ENCODE measurements around the gene IPO8. TPM values are rescaled to one million over a fixed set of nuclear protein-coding genes. Genes with fewer than 3 reads are reported as not detected.

The IPO8 gene
- total RNA-seq, 1 experiment from 2014 or later: 33.6 TPM

GRCh38 chr12:30696486-30696885 is 817 bp upstream of the IPO8 start:
- Histone ChIP-seq H3K9me2 (replicated peaks; ENCODE audit: insufficient read depth, low read length) (no peaks in the 10 kb centered on the region), H3K27ac (ENCODE audit: low read length) (no peak overlapping the region), H4K20me1 (ENCODE audit: insufficient read depth, low read depth, low read length) (no peaks in the 10 kb centered on the region), H3K4me3 (ENCODE audit: low read length) (peak overlapping the region; percentile 91), H3K9me3 (ENCODE audit: low read length) (no peaks in the 10 kb centered on the region), H3K4me1 (ENCODE audit: low read length) (peaks cover 35% of the 10 kb centered on the region), H3K27me3 (ENCODE audit: low read length) (no peaks in the 10 kb centered on the region), H3K9ac (ENCODE audit: low read length) (peak overlapping the region; percentile 90), H3K4me2 (ENCODE audit: low read depth, low read length, poor library complexity, severe bottlenecking) (peak overlapping the region; percentile 93), H2AFZ (ENCODE audit: low read length) (no peak overlapping the region), H3K36me3 (ENCODE audit: insufficient read depth, low read length) (no peaks in the 10 kb centered on the region), H3K79me2 (ENCODE audit: low read length) (peaks cover 41% of the 10 kb centered on the region)
- no peak for DNase-seq

- no peak overlapping the region for H3K27ac ChIP-seq (ENCODE audit: low read length)
Measured at GRCh38 chr12:30696103-30696408, 387 bp upstream of the IPO8 start.

GRCh38 chr12:30694412-30695198 is 1.1 kb downstream of the IPO8 start:
- Histone ChIP-seq H3K27me3 (ENCODE audit: low read length) (no peaks in the 10 kb centered on the region), H3K4me1 (ENCODE audit: low read length) (peaks cover 31% of the 10 kb centered on the region), H3K27ac (ENCODE audit: low read length) (peak overlapping the region; percentile 43), H3K36me3 (ENCODE audit: insufficient read depth, low read length) (peaks cover 6% of the 10 kb centered on the region; the same call in 1 of the 2 replicates), H3K9me2 (replicated peaks; ENCODE audit: insufficient read depth, low read length) (no peaks in the 10 kb centered on the region), H3K4me2 (ENCODE audit: low read depth, low read length, poor library complexity, severe bottlenecking) (peak overlapping the region; percentile 93), H3K9ac (ENCODE audit: low read length) (peak overlapping the region; percentile 90), H2AFZ (ENCODE audit: low read length) (peak overlapping the region; percentile 88; the same call in 1 of the 2 replicates), H4K20me1 (ENCODE audit: insufficient read depth, low read depth, low read length) (no peaks in the 10 kb centered on the region), H3K9me3 (ENCODE audit: low read length) (no peaks in the 10 kb centered on the region), H3K79me2 (ENCODE audit: low read length) (peaks cover 60% of the 10 kb centered on the region), H3K4me3 (ENCODE audit: low read length) (peak overlapping the region; percentile 91)
- DNase-seq: peak; percentile 66

More at GRCh38 chr12:30696103-30696408, 387 bp upstream of the IPO8 start:
- H3K4me1 ChIP-seq (ENCODE audit: low read length): peaks cover 35% of the 10 kb centered on the region
- no peaks in the 10 kb centered on the region for H3K9me2 ChIP-seq (replicated peaks; ENCODE audit: insufficient read depth, low read length)
- H3K9me3 ChIP-seq (ENCODE audit: low read length): no peaks in the 10 kb centered on the region
- no peaks in the 10 kb centered on the region for H3K27me3 ChIP-seq (ENCODE audit: low read length)
- peak overlapping the region; percentile 75 for H2AFZ ChIP-seq (ENCODE audit: low read length)
- H3K4me3 ChIP-seq (ENCODE audit: low read length): peak overlapping the region; percentile 91
- H3K9ac ChIP-seq (ENCODE audit: low read length): peak overlapping the region; percentile 90
- H4K20me1 ChIP-seq (ENCODE audit: insufficient read depth, low read depth, low read length): no peaks in the 10 kb centered on the region
- no peaks in the 10 kb centered on the region for H3K36me3 ChIP-seq (ENCODE audit: insufficient read depth, low read length)
- H3K4me2 ChIP-seq (ENCODE audit: low read depth, low read length, poor library complexity, severe bottlenecking): peak overlapping the region; percentile 93
- H3K79me2 ChIP-seq (ENCODE audit: low read length): peaks cover 45% of the 10 kb centered on the region
- no peak for DNase-seq

- Histone ChIP-seq H3K27me3 (ENCODE audit: low read length) (no peaks in the 10 kb centered on the region), H3K27ac (ENCODE audit: low read length) (no peak overlapping the region), H3K9me3 (ENCODE audit: low read length) (no peaks in the 10 kb centered on the region), H3K79me2 (ENCODE audit: low read length) (peaks cover 81% of the 10 kb centered on the region), H4K20me1 (ENCODE audit: insufficient read depth, low read depth, low read length) (no peaks in the 10 kb centered on the region), H3K9ac (ENCODE audit: low read length) (no peak overlapping the region), H3K4me1 (ENCODE audit: low read length) (peaks cover 36% of the 10 kb centered on the region), H2AFZ (ENCODE audit: low read length) (no peak overlapping the region), H3K4me3 (ENCODE audit: low read length) (no peak overlapping the region), H3K9me2 (replicated peaks; ENCODE audit: insufficient read depth, low read length) (no peaks in the 10 kb centered on the region), H3K36me3 (ENCODE audit: insufficient read depth, low read length) (peaks cover 13% of the 10 kb centered on the region; the same call in 1 of the 2 replicates), H3K4me2 (ENCODE audit: low read depth, low read length, poor library complexity, severe bottlenecking) (no peak overlapping the region)
- no peak for DNase-seq
Measured at GRCh38 chr12:30692470-30692869, 3.2 kb downstream of the IPO8 start.

GRCh38 chr12:30691122-30691879 is 4.4 kb downstream of the IPO8 start:
- Histone ChIP-seq H2AFZ (ENCODE audit: low read length) (no peak overlapping the region), H3K4me1 (ENCODE audit: low read length) (peaks cover 32% of the 10 kb centered on the region), H3K27me3 (ENCODE audit: low read length) (no peaks in the 10 kb centered on the region), H3K4me3 (ENCODE audit: low read length) (no peak overlapping the region), H3K9me2 (replicated peaks; ENCODE audit: insufficient read depth, low read length) (no peaks in the 10 kb centered on the region), H3K27ac (ENCODE audit: low read length) (no peak overlapping the region), H3K9ac (ENCODE audit: low read length) (no peak overlapping the region), H3K36me3 (ENCODE audit: insufficient read depth, low read length) (peaks cover 13% of the 10 kb centered on the region; the same call in 1 of the 2 replicates), H4K20me1 (ENCODE audit: insufficient read depth, low read depth, low read length) (no peaks in the 10 kb centered on the region), H3K9me3 (ENCODE audit: low read length) (no peaks in the 10 kb centered on the region), H3K79me2 (ENCODE audit: low read length) (peaks cover 90% of the 10 kb centered on the region), H3K4me2 (ENCODE audit: low read depth, low read length, poor library complexity, severe bottlenecking) (no peak overlapping the region)
- DNase-seq: no peak

- Histone ChIP-seq H3K27me3 (ENCODE audit: low read length) (no peaks in the 10 kb centered on the region), H3K9ac (ENCODE audit: low read length) (no peak overlapping the region), H2AFZ (ENCODE audit: low read length) (no peak overlapping the region), H3K4me3 (ENCODE audit: low read length) (no peak overlapping the region), H3K4me2 (ENCODE audit: low read depth, low read length, poor library complexity, severe bottlenecking) (no peak overlapping the region), H4K20me1 (ENCODE audit: insufficient read depth, low read depth, low read length) (no peaks in the 10 kb centered on the region), H3K36me3 (ENCODE audit: insufficient read depth, low read length) (peaks cover 37% of the 10 kb centered on the region), H3K9me2 (replicated peaks; ENCODE audit: insufficient read depth, low read length) (no peaks in the 10 kb centered on the region), H3K4me1 (ENCODE audit: low read length) (peaks cover 9% of the 10 kb centered on the region), H3K27ac (ENCODE audit: low read length) (no peak overlapping the region), H3K79me2 (ENCODE audit: low read length) (peaks cover 80% of the 10 kb centered on the region), H3K9me3 (ENCODE audit: low read length) (no peaks in the 10 kb centered on the region)
- no peak for DNase-seq
Measured at GRCh38 chr12:30687265-30687986, 8.2 kb downstream of the IPO8 start.

GRCh38 chr12:30679241-30679640 is 16.4 kb downstream of the IPO8 start:
- peaks cover 9% of the 10 kb centered on the region for H3K79me2 ChIP-seq (ENCODE audit: low read length)

GRCh38 chr12:30678221-30678620 is 17.4 kb downstream of the IPO8 start:
- peaks cover 57% of the 10 kb centered on the region for H3K36me3 ChIP-seq (ENCODE audit: insufficient read depth, low read length)
- H3K27me3 ChIP-seq (ENCODE audit: low read length): no peaks in the 10 kb centered on the region
- H3K4me2 ChIP-seq (ENCODE audit: low read depth, low read length, poor library complexity, severe bottlenecking): no peak overlapping the region
- H3K4me3 ChIP-seq (ENCODE audit: low read length): no peak overlapping the region
- no peaks in the 10 kb centered on the region for H3K9me2 ChIP-seq (replicated peaks; ENCODE audit: insufficient read depth, low read length)
- no peaks in the 10 kb centered on the region for H3K9me3 ChIP-seq (ENCODE audit: low read length)
- no peaks in the 10 kb centered on the region for H4K20me1 ChIP-seq (ENCODE audit: insufficient read depth, low read depth, low read length)
- H3K79me2 ChIP-seq (ENCODE audit: low read length): peaks cover 5% of the 10 kb centered on the region
- no peak overlapping the region for H2AFZ ChIP-seq (ENCODE audit: low read length)
- no peak overlapping the region for H3K27ac ChIP-seq (ENCODE audit: low read length)
- no peaks in the 10 kb centered on the region for H3K4me1 ChIP-seq (ENCODE audit: low read length)
- H3K9ac ChIP-seq (ENCODE audit: low read length): no peak overlapping the region
- no peak for DNase-seq

More at GRCh38 chr12:30679241-30679640, 16.4 kb downstream of the IPO8 start:
- H3K27ac ChIP-seq (ENCODE audit: low read length): no peak overlapping the region
- DNase-seq: no peak
- no peaks in the 10 kb centered on the region for H3K9me2 ChIP-seq (replicated peaks; ENCODE audit: insufficient read depth, low read length)
- H3K9ac ChIP-seq (ENCODE audit: low read length): no peak overlapping the region
- H3K9me3 ChIP-seq (ENCODE audit: low read length): no peaks in the 10 kb centered on the region
- H2AFZ ChIP-seq (ENCODE audit: low read length): no peak overlapping the region
- H4K20me1 ChIP-seq (ENCODE audit: insufficient read depth, low read depth, low read length): no peaks in the 10 kb centered on the region
- no peak overlapping the region for H3K4me2 ChIP-seq (ENCODE audit: low read depth, low read length, poor library complexity, severe bottlenecking)
- H3K36me3 ChIP-seq (ENCODE audit: insufficient read depth, low read length): peaks cover 56% of the 10 kb centered on the region
- H3K4me1 ChIP-seq (ENCODE audit: low read length): no peaks in the 10 kb centered on the region
- H3K4me3 ChIP-seq (ENCODE audit: low read length): no peak overlapping the region
- no peaks in the 10 kb centered on the region for H3K27me3 ChIP-seq (ENCODE audit: low read length)

Measured in Karpas-422 (cell line).